Mucosa of descending colon (tissue), 3 donors: ENCODE data around the gene HPS4. TPM values are rescaled to one million over a fixed set of nuclear protein-coding genes. Genes with fewer than 3 reads are reported as not detected.
A peak's percentile ranks its signal among the peaks of the same experiment; 100 is the strongest.

Source experiments
- ATAC-seq: fragments of 200-7000 bp; cut with Tn5 transposase; one replicate; pipeline ENCODE4 v1.9.1; 2020; ENCODE audit warnings: mild to moderate bottlenecking, moderate library complexity
- DNase-seq, 3 donors: peaks; one replicate each; pipeline ENCODE4 v3.0.0-alpha.2; 2020
- H3K36me3 ChIP-seq: fragments of 200-600 bp; one replicate; pipeline ENCODE4 v1.8.0; 2021; ENCODE audit warnings: low read depth, mild to moderate bottlenecking
- H3K4me1 ChIP-seq: fragments of 200-600 bp; one replicate; pipeline ENCODE4 v1.8.0; 2021; ENCODE audit warnings: low read depth, mild to moderate bottlenecking
- H3K4me3 ChIP-seq: fragments of 200-600 bp; one replicate; pipeline ENCODE4 v1.8.0; 2021; ENCODE audit warnings: mild to moderate bottlenecking
- H3K9me3 ChIP-seq: fragments of 200-600 bp; one replicate; pipeline ENCODE4 v1.8.0; 2021; ENCODE audit warnings: mild to moderate bottlenecking
- CTCF ChIP-seq: fragments of 200-600 bp; IDR thresholded peaks from one replicate; pipeline ENCODE4 v1.8.0; 2022; ENCODE audit warnings: antibody characterized with exemption, mild to moderate bottlenecking
- intact Hi-C, 2 donors: fragments of 100-400 bp; cut with DNase I in 1 of 2; cut with micrococcal nuclease in 1 of 2; formaldehyde crosslinking; loops; one replicate each; pipeline versions ENCODE4 v1.11.0 to v1.11.1; 2022; cut with DNase I, micrococcal nuclease
- total RNA-seq, 3 donors: library from RNA; stranded (reverse); fragmentation: NEBNext Ultra II Directional in 2 of 3; extraction: Animal tissue kit (Norgen Biotek cat#: 25700) in 2 of 3; gene quantifications; one replicate each; pipeline versions ENCODE4 v1.2.1 to v1.2.4, GENCODE V29; 2021 to 2023
- donor health status: DM: no; HTN: no; CAD: no; lungs with moderate emphysema.
- donor health status: DM: no; HTN: no; CAD: no.
- donor health status: DM: no; HTN: yes; CAD: no.

Gene HPS4
- total RNA-seq, 3 donors from 2014 or later: 28.6 to 29.2 (median 28.9) TPM

- Histone ChIP-seq H3K36me3 (no peaks in the 10 kb centered on the region), H3K4me3 (no peak overlapping the region), H3K4me1 (peaks cover 8% of the 10 kb centered on the region), H3K9me3 (no peaks in the 10 kb centered on the region)
- no peak for TF ChIP-seq CTCF
- intact Hi-C loops: no loop called here
- DNase-seq: no peak
- no peak for ATAC-seq
These were observed 53.0 kb downstream of the HPS4 start for GRCh38 chr22:26430600-26430999.

- intact Hi-C loops: no loop called here
- no peak for TF ChIP-seq CTCF
- Histone ChIP-seq H3K36me3 (no peaks in the 10 kb centered on the region), H3K4me3 (peak overlapping the region; percentile 36), H3K4me1 (peaks cover 8% of the 10 kb centered on the region), H3K9me3 (no peaks in the 10 kb centered on the region)
- DNase-seq: peak; percentile 28 to 58 (median 35)
- ATAC-seq: peak; percentile 20
These were observed 53.9 kb downstream of the HPS4 start for GRCh38 chr22:26429458-26430286.

- Histone ChIP-seq H3K4me3 (peak within 1 kb of the TSS; percentile 36), H3K4me1 (peaks cover 8% of the 10 kb centered on the region), H3K36me3 (no peaks in the 10 kb centered on the region), H3K9me3 (no peaks in the 10 kb centered on the region)
- peak; percentile 71 to 85 (median 78) for DNase-seq
- no peak for TF ChIP-seq CTCF
- intact Hi-C loops: no loop called here
- ATAC-seq: peak; percentile 91
These were observed 54.8 kb downstream of the HPS4 start, which contains the start of gene ASPHD2 for GRCh38 chr22:26428515-26429457. ASPHD2 (plus strand) TSS chr22:26429260; CDS start chr22:26433616, 4,356 bp downstream.

- Histone ChIP-seq H3K36me3 (no peaks in the 10 kb centered on the region), H3K9me3 (peaks cover 5% of the 10 kb centered on the region), H3K4me1 (peaks cover 8% of the 10 kb centered on the region), H3K4me3 (no peak overlapping the region)
- TF ChIP-seq CTCF: no peak
- DNase-seq: no peak
- intact Hi-C loops: no loop called here
- no peak for ATAC-seq
These were observed 56.7 kb downstream of the HPS4 start for GRCh38 chr22:26426924-26427323.

- Histone ChIP-seq H3K4me3 (no peak overlapping the region), H3K36me3 (no peaks in the 10 kb centered on the region), H3K4me1 (no peaks in the 10 kb centered on the region), H3K9me3 (peaks cover 5% of the 10 kb centered on the region)
- no peak for TF ChIP-seq CTCF
- no peak for DNase-seq
- ATAC-seq: no peak
- intact Hi-C loops: no loop called here
These were observed 65.0 kb downstream of the HPS4 start for GRCh38 chr22:26418620-26419019.
